Measurements from ENCODE around the gene PIGP. TPM values are rescaled to one million over a fixed set of nuclear protein-coding genes. Genes with fewer than 3 reads are reported as not detected.
A peak's percentile ranks its signal among the peaks of the same experiment; 100 is the strongest.

PIGP gene
- total RNA-seq, 3 donors from 2014 or later = 15.2 to 20.2 (median 19.7) TPM

DNA sequence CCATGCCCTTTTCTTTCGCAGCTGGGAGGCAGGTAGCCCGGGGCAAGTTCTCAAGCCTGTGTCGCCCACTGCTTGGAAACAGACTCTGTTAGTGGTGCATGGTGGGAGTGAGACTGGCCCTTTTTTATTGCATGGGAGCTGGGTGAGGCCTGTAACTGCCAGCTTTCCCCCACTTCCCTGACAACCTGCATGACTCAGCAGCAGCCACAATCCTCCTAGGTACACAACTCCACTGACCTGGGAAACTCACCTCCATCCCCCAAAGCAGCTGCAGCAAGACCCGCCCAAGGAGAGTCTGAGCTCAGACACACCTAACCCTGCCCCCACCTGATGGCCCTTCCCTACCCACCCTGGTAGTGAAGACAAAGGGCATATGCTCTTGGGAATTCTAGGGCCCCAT, 25.8 kb downstream of the PIGP start:
- no peaks in the 10 kb centered on the region for H3K4me1 ChIP-seq (ENCODE audit: low read depth)
- ATAC-seq (peak; percentile 95), DNase-seq (peak; percentile 72 to 80 (median 80))
- intact Hi-C loops (cut with DNase I, micrococcal nuclease) = no loop called here
- H3K9me3 ChIP-seq = no peaks in the 10 kb centered on the region
- H3K36me3 ChIP-seq (ENCODE audit: low read depth) = no peaks in the 10 kb centered on the region
- TF ChIP-seq, protein P1, sequence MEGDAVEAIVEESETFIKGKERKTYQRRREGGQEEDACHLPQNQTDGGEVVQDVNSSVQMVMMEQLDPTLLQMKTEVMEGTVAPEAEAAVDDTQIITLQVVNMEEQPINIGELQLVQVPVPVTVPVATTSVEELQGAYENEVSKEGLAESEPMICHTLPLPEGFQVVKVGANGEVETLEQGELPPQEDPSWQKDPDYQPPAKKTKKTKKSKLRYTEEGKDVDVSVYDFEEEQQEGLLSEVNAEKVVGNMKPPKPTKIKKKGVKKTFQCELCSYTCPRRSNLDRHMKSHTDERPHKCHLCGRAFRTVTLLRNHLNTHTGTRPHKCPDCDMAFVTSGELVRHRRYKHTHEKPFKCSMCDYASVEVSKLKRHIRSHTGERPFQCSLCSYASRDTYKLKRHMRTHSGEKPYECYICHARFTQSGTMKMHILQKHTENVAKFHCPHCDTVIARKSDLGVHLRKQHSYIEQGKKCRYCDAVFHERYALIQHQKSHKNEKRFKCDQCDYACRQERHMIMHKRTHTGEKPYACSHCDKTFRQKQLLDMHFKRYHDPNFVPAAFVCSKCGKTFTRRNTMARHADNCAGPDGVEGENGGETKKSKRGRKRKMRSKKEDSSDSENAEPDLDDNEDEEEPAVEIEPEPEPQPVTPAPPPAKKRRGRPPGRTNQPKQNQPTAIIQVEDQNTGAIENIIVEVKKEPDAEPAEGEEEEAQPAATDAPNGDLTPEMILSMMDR (IDR thresholded peaks at IDR 0.05) = no peak
- no peak overlapping the region for H3K4me3 ChIP-seq

DNA sequence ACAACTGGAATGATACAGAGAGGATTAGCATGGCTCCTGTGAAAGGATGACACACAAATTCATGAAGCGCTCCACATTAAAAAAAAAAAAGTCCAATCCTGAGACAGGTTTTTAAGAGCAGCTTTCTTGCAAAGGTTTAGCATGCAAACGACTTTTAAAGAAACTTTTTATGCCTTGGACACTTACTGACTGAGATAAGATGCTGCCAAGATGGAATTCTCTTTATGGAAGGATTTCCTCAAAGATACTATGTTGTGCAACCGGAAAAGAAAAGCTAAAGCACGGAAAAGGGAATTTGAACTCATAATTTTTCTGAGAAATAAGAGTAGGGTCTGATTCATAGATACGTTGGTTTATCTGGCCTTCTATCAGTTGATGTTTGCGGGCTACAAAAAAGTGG, 27.3 kb downstream of the PIGP start:
- H3K9me3 ChIP-seq = no peaks in the 10 kb centered on the region
- no peak overlapping the region for H3K4me3 ChIP-seq
- DNase-seq = no peak
- no peak for ATAC-seq
- no peaks in the 10 kb centered on the region for H3K36me3 ChIP-seq (ENCODE audit: low read depth)
- TF ChIP-seq, protein P1 (IDR thresholded peaks at IDR 0.05) = no peak
- no peaks in the 10 kb centered on the region for H3K4me1 ChIP-seq (ENCODE audit: low read depth)
- intact Hi-C loops (cut with DNase I, micrococcal nuclease) = no loop called here

DNA sequence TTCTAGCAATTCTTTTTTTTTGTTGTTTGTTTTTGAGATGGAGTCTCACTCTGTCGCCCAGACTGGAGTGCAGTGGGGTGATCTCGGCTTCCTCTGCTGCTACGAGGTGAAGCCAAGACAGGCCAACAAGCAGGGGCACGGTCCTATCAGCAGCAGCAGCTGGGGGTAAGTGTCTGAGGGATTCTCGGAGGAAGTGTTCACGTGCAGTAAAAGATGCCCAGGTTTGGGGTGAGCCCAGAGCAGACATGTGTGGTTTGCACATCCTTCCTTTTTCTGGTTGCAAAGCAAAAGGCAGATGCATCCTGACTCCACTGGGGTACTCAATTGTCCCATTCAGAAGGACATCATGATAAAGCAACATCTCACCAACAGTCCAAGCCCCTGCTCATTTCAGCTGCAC, 27.7 kb downstream of the PIGP start:
- H3K4me1 ChIP-seq (ENCODE audit: low read depth) = no peaks in the 10 kb centered on the region
- H3K4me3 ChIP-seq = no peak overlapping the region
- no peak for DNase-seq
- no peaks in the 10 kb centered on the region for H3K36me3 ChIP-seq (ENCODE audit: low read depth)
- TF ChIP-seq, protein P1 (IDR thresholded peaks at IDR 0.05) = no peak
- intact Hi-C loops (cut with DNase I, micrococcal nuclease) = no loop called here
- no peak for ATAC-seq
- H3K9me3 ChIP-seq = no peaks in the 10 kb centered on the region

DNA sequence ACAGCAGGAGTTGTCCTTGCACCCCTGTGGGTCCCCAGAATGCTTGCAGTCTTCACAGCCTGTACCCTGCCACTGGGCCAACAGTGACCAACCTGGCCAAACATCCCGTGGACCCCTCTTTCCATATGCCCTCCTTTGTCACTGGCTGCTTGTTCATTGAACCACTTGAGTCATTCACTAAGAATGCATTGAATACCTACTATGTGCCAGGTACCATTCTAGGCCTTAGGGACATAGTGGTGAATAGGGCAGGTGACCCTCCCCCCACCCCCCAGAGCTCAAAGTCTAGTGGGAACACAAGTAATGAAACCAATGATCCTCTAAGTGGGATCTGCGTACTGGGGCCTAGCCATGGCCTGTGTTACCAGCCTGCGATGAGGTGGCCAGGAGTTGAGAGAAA, 28.2 kb downstream of the PIGP start:
- TF ChIP-seq, protein P1 (IDR thresholded peaks at IDR 0.05) = no peak
- H3K4me1 ChIP-seq (ENCODE audit: low read depth) = no peaks in the 10 kb centered on the region
- H3K36me3 ChIP-seq (ENCODE audit: low read depth) = no peaks in the 10 kb centered on the region
- intact Hi-C loops (cut with DNase I, micrococcal nuclease) = no loop called here
- no peak overlapping the region for H3K4me3 ChIP-seq
- ATAC-seq (no peak), DNase-seq (no peak)
- no peaks in the 10 kb centered on the region for H3K9me3 ChIP-seq

DNA sequence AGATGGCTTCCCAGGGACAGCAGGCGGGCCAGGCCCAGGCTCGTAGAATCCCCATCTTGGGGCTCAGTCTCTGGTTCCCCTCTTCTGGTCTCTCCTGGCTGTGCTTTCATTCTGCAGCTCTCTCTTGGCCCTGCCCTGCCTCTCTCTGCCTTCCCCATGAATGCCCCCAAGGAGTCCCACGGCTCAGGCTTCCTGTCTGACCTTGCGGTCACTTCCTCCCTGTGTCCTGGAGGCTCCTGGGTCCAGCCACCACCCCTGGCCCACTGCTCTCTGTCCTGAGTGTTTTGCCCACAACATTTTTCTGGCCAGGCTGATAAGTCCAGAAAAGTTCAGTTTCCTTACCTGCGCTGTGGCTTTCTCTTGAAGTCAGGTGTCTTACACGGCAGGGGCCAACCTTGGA, 29.1 kb downstream of the PIGP start:
- Histone ChIP-seq H3K4me3 (no peak overlapping the region), H3K9me3 (no peaks in the 10 kb centered on the region), H3K4me1 (ENCODE audit: low read depth) (no peaks in the 10 kb centered on the region), H3K36me3 (ENCODE audit: low read depth) (no peaks in the 10 kb centered on the region)
- intact Hi-C loops (cut with DNase I, micrococcal nuclease) = no loop called here
- DNase-seq (no peak), ATAC-seq (no peak)
- TF ChIP-seq, protein P1 (IDR thresholded peaks at IDR 0.05) = no peak

DNA sequence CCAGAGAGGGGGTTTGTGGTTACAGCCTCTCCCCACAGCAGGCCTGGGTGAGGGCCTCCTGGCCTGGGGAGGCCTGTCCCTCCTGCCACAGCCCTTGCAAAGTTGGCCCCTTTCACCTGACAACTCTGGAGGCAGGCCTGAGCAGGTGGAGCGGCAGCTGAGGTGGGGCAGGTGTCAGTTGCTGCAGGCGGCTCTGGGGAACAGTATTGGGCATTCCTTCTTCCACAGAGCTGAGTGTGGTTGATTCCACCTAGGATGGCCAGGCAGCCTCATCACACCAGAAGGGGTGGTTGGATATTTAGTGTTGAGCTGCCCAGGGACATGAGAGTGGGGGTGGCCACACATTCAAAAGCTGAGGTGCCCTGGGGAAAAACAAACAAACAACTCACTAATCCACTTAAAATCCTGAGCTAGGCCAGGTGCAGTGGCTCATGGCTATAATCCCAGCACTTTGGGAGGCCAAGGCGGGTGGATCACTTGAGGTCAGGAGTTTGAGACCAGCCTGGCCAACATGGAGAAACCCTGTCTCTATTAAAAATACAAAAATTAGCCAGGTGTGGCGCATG, 31.1 kb downstream of the PIGP start:
- ATAC-seq = peak; percentile 68
- Histone ChIP-seq H3K4me1 (ENCODE audit: low read depth) (no peaks in the 10 kb centered on the region), H3K9me3 (no peaks in the 10 kb centered on the region), H3K36me3 (ENCODE audit: low read depth) (no peaks in the 10 kb centered on the region), H3K4me3 (no peak overlapping the region)
- TF ChIP-seq, protein P1 (IDR thresholded peaks at IDR 0.05) = no peak
- DNase-seq = no peak
- intact Hi-C loops (cut with DNase I, micrococcal nuclease) = no loop called here

Measured in mucosa of descending colon (tissue), 3 donors.